Measurements from ENCODE around the gene PPP2R5C. TPM values are rescaled to one million over a fixed set of nuclear protein-coding genes. Genes with fewer than 3 reads are reported as not detected.

The PPP2R5C gene
- total RNA-seq, 1 experiment from 2014 or later = 93.0 TPM

DNA sequence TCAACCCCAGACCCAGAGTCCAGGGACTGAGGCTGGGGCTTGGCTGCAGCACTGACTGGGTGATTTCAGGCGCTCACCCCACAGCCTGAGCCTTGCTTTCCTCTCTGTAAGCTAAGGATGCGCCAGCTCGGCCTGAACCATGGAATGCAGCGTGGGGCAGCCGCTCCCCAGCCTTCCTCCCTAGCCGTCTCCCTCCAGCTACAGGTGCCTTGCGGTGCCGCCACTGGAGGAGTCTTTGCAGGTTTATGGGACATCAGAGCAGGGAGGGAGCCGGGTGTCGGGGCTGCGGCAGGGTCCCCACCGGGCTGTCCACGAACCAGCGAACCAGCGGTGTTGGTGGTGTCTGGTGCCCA, 19.4 kb downstream of the PPP2R5C start:
- peak overlapping the region; percentile 63 to 76 for H3K4me3 Mint-ChIP-seq
- no CpG with 5 or more reads among the region's 15 CpGs for WGBS (ENCODE audit: extremely low coverage, insufficient read length, low lambda C conversion rate)
- peak overlapping the region; percentile 92 for H3K4me2 ChIP-seq (ENCODE audit: insufficient read depth, insufficient read length, low read length)
- no peak overlapping the region for H4K91ac ChIP-seq (ENCODE audit: insufficient read length, low read depth, low read length)
- H3K9me3 ChIP-seq (ENCODE audit: control insufficient read depth, low read depth, low read length) = no peaks in the 10 kb centered on the region
- H3T11ph ChIP-seq (ENCODE audit: low read length) = no peak overlapping the region
- no peak overlapping the region for H2AFZ ChIP-seq (ENCODE audit: low read length)
- H3K4me1 ChIP-seq (ENCODE audit: insufficient read depth, low read length) = no peaks in the 10 kb centered on the region
- no peak overlapping the region for H2BK120ac ChIP-seq (ENCODE audit: low read depth, low read length, poor library complexity, severe bottlenecking)
- no peak overlapping the region for H2BK12ac ChIP-seq (ENCODE audit: insufficient read length, low read depth, low read length)
- no peak overlapping the region for H3K9ac ChIP-seq (ENCODE audit: extremely low read depth, insufficient read length, low read length)
- H3K14ac ChIP-seq (ENCODE audit: insufficient read depth, low read length) = peak overlapping the region; percentile 72; the same call in 1 of the 2 replicates
- no peak overlapping the region for H3K27ac Mint-ChIP-seq
- H3K56ac ChIP-seq (ENCODE audit: insufficient read length, low read depth, low read length) = no peak overlapping the region
- peaks cover 10% of the 10 kb centered on the region in 2 experiments for H3K4me1 Mint-ChIP-seq
- no peaks in the 10 kb centered on the region for H3K79me1 ChIP-seq (ENCODE audit: insufficient read depth, low read depth, low read length, poor library complexity, severe bottlenecking)
- H2BK20ac ChIP-seq (ENCODE audit: low read depth, low read length, poor library complexity, severe bottlenecking) = no peak overlapping the region
- H3K79me2 ChIP-seq (ENCODE audit: insufficient read depth, low read length) = no peaks in the 10 kb centered on the region
- H3K9me3 Mint-ChIP-seq = no peaks in the 10 kb centered on the region; a peak in 1 of 5 replicates
- no peaks in the 10 kb centered on the region for H4K20me1 ChIP-seq (ENCODE audit: control insufficient read depth, insufficient read depth, insufficient read length)
- H4K8ac ChIP-seq (replicated peaks; ENCODE audit: insufficient read length, low read depth, low read length) = no peak overlapping the region
- H2AK5ac ChIP-seq (ENCODE audit: insufficient read length, low read length) = no peak overlapping the region
- peak; percentile 65 for DNase-seq
- H3K23ac ChIP-seq (ENCODE audit: insufficient read length, low read depth, low read length) = no peak overlapping the region
- H4K5ac ChIP-seq (ENCODE audit: insufficient read length, low read depth, low read length) = no peak overlapping the region
- H3K27me3 ChIP-seq (ENCODE audit: insufficient read depth, low read length) = peaks cover 15% of the 10 kb centered on the region; the same call in 1 of the 2 replicates
- no peak overlapping the region for H2BK5ac ChIP-seq (ENCODE audit: insufficient read length, low read length)
- no peak overlapping the region for H3K27ac ChIP-seq (ENCODE audit: insufficient read length, low read depth, low read length)
- H3K4ac ChIP-seq (ENCODE audit: low read depth, low read length) = no peak overlapping the region
- H3K18ac ChIP-seq (ENCODE audit: insufficient read length, low read depth, low read length) = no peak overlapping the region
- TF ChIP-seq, protein P1, sequence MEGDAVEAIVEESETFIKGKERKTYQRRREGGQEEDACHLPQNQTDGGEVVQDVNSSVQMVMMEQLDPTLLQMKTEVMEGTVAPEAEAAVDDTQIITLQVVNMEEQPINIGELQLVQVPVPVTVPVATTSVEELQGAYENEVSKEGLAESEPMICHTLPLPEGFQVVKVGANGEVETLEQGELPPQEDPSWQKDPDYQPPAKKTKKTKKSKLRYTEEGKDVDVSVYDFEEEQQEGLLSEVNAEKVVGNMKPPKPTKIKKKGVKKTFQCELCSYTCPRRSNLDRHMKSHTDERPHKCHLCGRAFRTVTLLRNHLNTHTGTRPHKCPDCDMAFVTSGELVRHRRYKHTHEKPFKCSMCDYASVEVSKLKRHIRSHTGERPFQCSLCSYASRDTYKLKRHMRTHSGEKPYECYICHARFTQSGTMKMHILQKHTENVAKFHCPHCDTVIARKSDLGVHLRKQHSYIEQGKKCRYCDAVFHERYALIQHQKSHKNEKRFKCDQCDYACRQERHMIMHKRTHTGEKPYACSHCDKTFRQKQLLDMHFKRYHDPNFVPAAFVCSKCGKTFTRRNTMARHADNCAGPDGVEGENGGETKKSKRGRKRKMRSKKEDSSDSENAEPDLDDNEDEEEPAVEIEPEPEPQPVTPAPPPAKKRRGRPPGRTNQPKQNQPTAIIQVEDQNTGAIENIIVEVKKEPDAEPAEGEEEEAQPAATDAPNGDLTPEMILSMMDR (conservative IDR thresholded peaks at IDR 0.05) = no peak
- peaks cover 16% of the 10 kb centered on the region for H3K23me2 ChIP-seq (ENCODE audit: insufficient read length, low read depth, low read length, poor library complexity, severe bottlenecking)
- H2BK15ac ChIP-seq (ENCODE audit: low read depth, low read length) = no peak overlapping the region
- peaks cover 60% of the 10 kb centered on the region for H3K27me3 Mint-ChIP-seq (ENCODE audit: low read depth)
- H3K36me3 Mint-ChIP-seq (ENCODE audit: insufficient read depth in 1 of 3, low read depth in 3 of 3) = no peaks in the 10 kb centered on the region; a peak in 1 of 7 replicates
